Type B pancreatic cell (in vitro differentiated cells): ENCODE measurements around the gene FAM237A. TPM values are rescaled to one million over a fixed set of nuclear protein-coding genes. Genes with fewer than 3 reads are reported as not detected.

Experiments used
- DNase-seq: peaks from one replicate; pipeline ENCODE4 v3.0.0; 2021; ENCODE audit warnings: mixed read lengths; ENCODE audit not compliant: unreplicated experiment; ENCODE audit errors: extremely low spot score
- H3K27ac Mint-ChIP-seq: 2 replicates; pipeline ENCODE4 v1.8.0; 2021; ENCODE audit warnings: mild to moderate bottlenecking, mixed read lengths
- H3K27me3 Mint-ChIP-seq: 2 replicates; pipeline ENCODE4 v1.8.0; 2021; ENCODE audit warnings: mixed read lengths
- H3K36me3 Mint-ChIP-seq: 2 replicates; pipeline ENCODE4 v1.8.0; 2021; ENCODE audit warnings: mixed read lengths
- H3K4me1 Mint-ChIP-seq: one replicate; pipeline ENCODE4 v1.8.0; 2021; ENCODE audit warnings: mixed read lengths; ENCODE audit not compliant: unreplicated experiment
- H3K4me3 Mint-ChIP-seq: 2 replicates; pipeline ENCODE4 v1.8.0; 2021; ENCODE audit warnings: mild to moderate bottlenecking, mixed read lengths
- H3K9me3 Mint-ChIP-seq: 2 replicates; pipeline ENCODE4 v1.8.0; 2021; ENCODE audit warnings: mixed read lengths
- CTCF ChIP-seq: fragments of 200-600 bp; sonication (generic); conservative IDR thresholded peaks from 2 replicates; pipeline ENCODE4 v1.5.0; 2021; ENCODE audit warnings: antibody characterized with exemption, mild to moderate bottlenecking
- total RNA-seq: library from RNA; stranded (reverse); gene quantifications from 2 replicates; pipeline ENCODE4 v1.2.1, GENCODE V29; 2021; ENCODE audit warnings: low replicate concordance

FAM237A gene
- total RNA-seq, 1 donor from 2014 or later, result not detected

GRCh38 chr2:206611736-206612135 lies 30.6 kb upstream of the FAM237A start:
- H3K4me3 Mint-ChIP-seq, result no peak overlapping the region
- no peak for TF ChIP-seq CTCF
- no peak overlapping the region for H3K27ac Mint-ChIP-seq

GRCh38 chr2:206614811-206615210 lies 27.5 kb upstream of the FAM237A start:
- no peaks in the 10 kb centered on the region for H3K36me3 Mint-ChIP-seq
- no peaks in the 10 kb centered on the region for H3K27me3 Mint-ChIP-seq
- no peak overlapping the region for H3K4me3 Mint-ChIP-seq
- no peak for TF ChIP-seq CTCF
- H3K27ac Mint-ChIP-seq, result no peak overlapping the region
- no peaks in the 10 kb centered on the region for H3K9me3 Mint-ChIP-seq
- H3K4me1 Mint-ChIP-seq, result no peaks in the 10 kb centered on the region
- DNase-seq, result no peak

More at GRCh38 chr2:206611736-206612135, 30.6 kb upstream of the FAM237A start:
- H3K4me1 Mint-ChIP-seq, result no peaks in the 10 kb centered on the region
- no peaks in the 10 kb centered on the region for H3K36me3 Mint-ChIP-seq
- DNase-seq, result no peak
- no peaks in the 10 kb centered on the region for H3K27me3 Mint-ChIP-seq
- H3K9me3 Mint-ChIP-seq, result no peaks in the 10 kb centered on the region

- no peak for TF ChIP-seq CTCF
- Mint-ChIP-seq H3K27ac (no peak overlapping the region), H3K27me3 (no peaks in the 10 kb centered on the region)
These were observed 26.7 kb upstream of the FAM237A start for GRCh38 chr2:206615417-206616089.

GRCh38 chr2:206616151-206616550 lies 26.1 kb upstream of the FAM237A start:
- no peak overlapping the region for H3K27ac Mint-ChIP-seq
- DNase-seq, result no peak
- H3K9me3 Mint-ChIP-seq, result no peaks in the 10 kb centered on the region
- TF ChIP-seq CTCF, result no peak
- H3K4me1 Mint-ChIP-seq, result no peaks in the 10 kb centered on the region
- H3K27me3 Mint-ChIP-seq, result no peaks in the 10 kb centered on the region
- H3K4me3 Mint-ChIP-seq, result no peak overlapping the region
- no peaks in the 10 kb centered on the region for H3K36me3 Mint-ChIP-seq

More at GRCh38 chr2:206615417-206616089, 26.7 kb upstream of the FAM237A start:
- H3K9me3 Mint-ChIP-seq, result no peaks in the 10 kb centered on the region
- H3K4me1 Mint-ChIP-seq, result no peaks in the 10 kb centered on the region
- no peaks in the 10 kb centered on the region for H3K36me3 Mint-ChIP-seq
- H3K4me3 Mint-ChIP-seq, result no peak overlapping the region
- no peak for DNase-seq

GRCh38 chr2:206619011-206619410 lies 23.3 kb upstream of the FAM237A start:
- H3K4me1 Mint-ChIP-seq, result no peaks in the 10 kb centered on the region
- no peak overlapping the region for H3K27ac Mint-ChIP-seq
- no peak for DNase-seq
- no peak overlapping the region for H3K4me3 Mint-ChIP-seq
- no peak for TF ChIP-seq CTCF
- no peaks in the 10 kb centered on the region for H3K27me3 Mint-ChIP-seq
- no peaks in the 10 kb centered on the region for H3K36me3 Mint-ChIP-seq
- H3K9me3 Mint-ChIP-seq, result no peaks in the 10 kb centered on the region

- no peak overlapping the region for H3K4me3 Mint-ChIP-seq
- H3K27me3 Mint-ChIP-seq, result peaks cover 33% of the 10 kb centered on the region
- H3K36me3 Mint-ChIP-seq, result no peaks in the 10 kb centered on the region
- H3K27ac Mint-ChIP-seq, result no peak overlapping the region
- H3K9me3 Mint-ChIP-seq, result no peaks in the 10 kb centered on the region
- no peak for DNase-seq
- TF ChIP-seq CTCF, result no peak
- H3K4me1 Mint-ChIP-seq, result no peaks in the 10 kb centered on the region
These were observed 16.2 kb upstream of the FAM237A start for GRCh38 chr2:206626108-206626507.
